Nephron (organoid): ENCODE results near the gene HLA-F.

Experiments used
- H3K27ac Mint-ChIP-seq, 3 experiments: 2 replicates each; pipeline ENCODE4 v1.8.0; 2020; ENCODE audit warnings: mixed read lengths in 3 of 3, mild to moderate bottlenecking in 2 of 3, moderate library complexity in 1 of 3
- H3K27me3 Mint-ChIP-seq: 2 replicates; pipeline ENCODE4 v1.8.0; 2021; ENCODE audit warnings: low read depth, mild to moderate bottlenecking, moderate library complexity, mixed read lengths
- H3K36me3 Mint-ChIP-seq: 2 replicates; pipeline ENCODE4 v1.8.0; 2020; ENCODE audit warnings: low read depth, mixed read lengths
- H3K4me1 Mint-ChIP-seq: 2 replicates; pipeline ENCODE4 v1.8.0; 2020; ENCODE audit warnings: mixed read lengths
- H3K4me3 Mint-ChIP-seq, 3 experiments: 2 replicates each; pipeline ENCODE4 v1.8.0; 2020; ENCODE audit warnings: mild to moderate bottlenecking in 3 of 3, mixed read lengths in 3 of 3, moderate library complexity in 2 of 3
- H3K9me3 Mint-ChIP-seq: 2 replicates; pipeline ENCODE4 v1.8.0; 2020; ENCODE audit warnings: mixed read lengths
- CTCF ChIP-seq, 3 experiments: fragments of 200-600 bp; sonication (generic); IDR thresholded peaks; one replicate each; pipeline ENCODE4 v1.5.0; 2021; ENCODE audit warnings: antibody characterized with exemption in 3 of 3; ENCODE audit not compliant: unreplicated experiment in 3 of 3

HLA-F gene

GRCh38 chr6:29757282-29757681, 34.0 kb downstream of the HLA-F start:
- peaks cover 6% of the 10 kb centered on the region for H3K4me1 Mint-ChIP-seq
- no peaks in the 10 kb centered on the region for H3K36me3 Mint-ChIP-seq
- TF ChIP-seq CTCF (IDR thresholded peaks at IDR 0.05; ENCODE audit: unreplicated experiment in 3 of 3): no peak
- peak overlapping the region in 1 of 3 experiments; percentile 1 for H3K27ac Mint-ChIP-seq
- peaks cover 29% of the 10 kb centered on the region for H3K27me3 Mint-ChIP-seq
- peak overlapping the region in 2 of 3 experiments; percentile 0 to 11 for H3K4me3 Mint-ChIP-seq
- H3K9me3 Mint-ChIP-seq: no peaks in the 10 kb centered on the region

GRCh38 chr6:29757701-29758293, 34.6 kb downstream of the HLA-F start:
- TF ChIP-seq CTCF (IDR thresholded peaks at IDR 0.05; ENCODE audit: unreplicated experiment in 3 of 3): no peak
- H3K27ac Mint-ChIP-seq: peak overlapping the region in 1 of 3 experiments; percentile 1
- peak overlapping the region in 2 of 3 experiments; percentile 0 to 11 for H3K4me3 Mint-ChIP-seq
- no peaks in the 10 kb centered on the region for H3K36me3 Mint-ChIP-seq
- H3K9me3 Mint-ChIP-seq: no peaks in the 10 kb centered on the region
- H3K4me1 Mint-ChIP-seq: peaks cover 6% of the 10 kb centered on the region
- H3K27me3 Mint-ChIP-seq: peaks cover 24% of the 10 kb centered on the region

- Mint-ChIP-seq H3K4me1 (peaks cover 6% of the 10 kb centered on the region), H3K36me3 (no peaks in the 10 kb centered on the region), H3K27ac (no peak overlapping the region), H3K9me3 (no peaks in the 10 kb centered on the region), H3K4me3 (no peak overlapping the region), H3K27me3 (peaks cover 19% of the 10 kb centered on the region)
- no peak for TF ChIP-seq CTCF (IDR thresholded peaks at IDR 0.05; ENCODE audit: unreplicated experiment in 3 of 3)
Observed at GRCh38 chr6:29758761-29759160, 35.5 kb downstream of the HLA-F start.

GRCh38 chr6:29759457-29759856, 36.2 kb downstream of the HLA-F start:
- no peak overlapping the region for H3K27ac Mint-ChIP-seq
- peaks cover 6% of the 10 kb centered on the region for H3K4me1 Mint-ChIP-seq
- H3K4me3 Mint-ChIP-seq: no peak overlapping the region
- H3K9me3 Mint-ChIP-seq: no peaks in the 10 kb centered on the region
- H3K36me3 Mint-ChIP-seq: no peaks in the 10 kb centered on the region
- H3K27me3 Mint-ChIP-seq: peaks cover 19% of the 10 kb centered on the region
- no peak for TF ChIP-seq CTCF (IDR thresholded peaks at IDR 0.05; ENCODE audit: unreplicated experiment in 3 of 3)

GRCh38 chr6:29760328-29760727, 37.1 kb downstream of the HLA-F start:
- Mint-ChIP-seq H3K9me3 (no peaks in the 10 kb centered on the region), H3K4me1 (peaks cover 6% of the 10 kb centered on the region), H3K27me3 (peaks cover 18% of the 10 kb centered on the region), H3K4me3 (no peak overlapping the region), H3K27ac (peak overlapping the region in 1 of 3 experiments; percentile 4), H3K36me3 (no peaks in the 10 kb centered on the region)
- TF ChIP-seq CTCF (IDR thresholded peaks at IDR 0.05; ENCODE audit: unreplicated experiment in 3 of 3): no peak

GRCh38 chr6:29762051-29762450, 38.8 kb downstream of the HLA-F start:
- peaks cover 6% of the 10 kb centered on the region for H3K4me1 Mint-ChIP-seq
- H3K27me3 Mint-ChIP-seq: peaks cover 17% of the 10 kb centered on the region
- no peak overlapping the region for H3K27ac Mint-ChIP-seq
- no peaks in the 10 kb centered on the region for H3K36me3 Mint-ChIP-seq
- H3K4me3 Mint-ChIP-seq: no peak overlapping the region
- TF ChIP-seq CTCF (IDR thresholded peaks at IDR 0.05; ENCODE audit: unreplicated experiment in 3 of 3): no peak
- H3K9me3 Mint-ChIP-seq: no peaks in the 10 kb centered on the region
